ENCODE results near the gene LRMDA.

GRCh38 chr10:75592791-75593643 is 161.6 kb downstream of the LRMDA start:
- TF ChIP-seq CTCF (IDR thresholded peaks at IDR 0.05) (no peak), POLR2A (IDR thresholded peaks at IDR 0.05) (no peak)
